GM18508 (cell line): ENCODE results near the gene CTBS.
A peak's percentile ranks its signal among the peaks of the same experiment; 100 is the strongest.
"Not testable (repeated sequence)": the region's sequence is repeated elsewhere in the genome, so short reads cannot be mapped to it uniquely, and the experiment has no call there.

Source experiments
- ATAC-seq: cut with Tn5 transposase; IDR thresholded peaks from one replicate; pipeline ENCODE4 v1.9.1; 2021; ENCODE audit warnings: moderate number of reproducible peaks; ENCODE audit not compliant: insufficient read depth, unreplicated experiment

CTBS gene, protein sequence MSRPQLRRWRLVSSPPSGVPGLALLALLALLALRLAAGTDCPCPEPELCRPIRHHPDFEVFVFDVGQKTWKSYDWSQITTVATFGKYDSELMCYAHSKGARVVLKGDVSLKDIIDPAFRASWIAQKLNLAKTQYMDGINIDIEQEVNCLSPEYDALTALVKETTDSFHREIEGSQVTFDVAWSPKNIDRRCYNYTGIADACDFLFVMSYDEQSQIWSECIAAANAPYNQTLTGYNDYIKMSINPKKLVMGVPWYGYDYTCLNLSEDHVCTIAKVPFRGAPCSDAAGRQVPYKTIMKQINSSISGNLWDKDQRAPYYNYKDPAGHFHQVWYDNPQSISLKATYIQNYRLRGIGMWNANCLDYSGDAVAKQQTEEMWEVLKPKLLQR

DNA sequence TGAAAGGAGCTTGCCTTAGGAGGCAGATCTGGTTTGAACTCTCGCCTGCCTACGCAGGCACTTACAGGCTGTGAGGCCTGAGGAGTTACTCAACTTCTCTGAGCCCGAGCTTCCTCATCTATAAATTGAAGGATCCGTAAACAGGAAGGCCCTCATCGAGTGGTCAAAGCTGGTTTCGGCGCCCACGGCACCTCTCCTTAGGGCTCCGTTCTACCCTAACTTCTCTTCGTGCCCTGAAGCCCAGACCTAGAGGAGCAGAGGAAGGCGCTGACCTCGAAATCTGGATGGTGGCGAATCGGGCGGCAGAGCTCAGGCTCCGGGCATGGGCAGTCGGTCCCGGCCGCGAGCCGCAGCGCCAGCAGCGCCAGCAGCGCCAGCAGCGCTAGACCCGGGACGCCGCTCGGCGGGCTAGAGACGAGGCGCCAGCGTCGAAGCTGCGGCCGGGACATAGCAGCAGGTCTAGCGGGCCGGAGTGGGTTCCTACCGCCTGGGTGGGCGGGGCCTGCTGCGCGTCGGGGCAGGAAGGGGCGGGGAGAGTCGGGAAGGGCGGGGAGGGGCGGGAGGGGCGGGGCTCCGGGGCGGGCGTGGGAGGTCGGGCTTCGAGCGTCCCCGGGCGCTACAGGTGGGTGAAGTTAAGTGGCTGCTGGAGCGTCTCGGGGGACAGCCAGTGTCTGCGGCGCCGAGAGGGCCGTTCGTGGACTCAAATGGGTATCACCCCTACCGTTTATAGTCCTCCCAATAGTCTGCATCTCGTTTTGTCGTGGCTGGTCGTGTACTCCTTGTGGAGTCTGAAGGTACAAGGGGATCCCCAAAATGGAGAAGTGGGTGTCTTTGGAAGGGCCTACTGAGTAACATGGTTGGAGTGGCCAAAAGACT is at the start of gene CTBS:
Gene CTBS (minus strand): TSS at position 474 of the 876 bp plus-strand sequence. CDS start 25 bp downstream, at position 449.
- peak; percentile 49 for ATAC-seq

DNA sequence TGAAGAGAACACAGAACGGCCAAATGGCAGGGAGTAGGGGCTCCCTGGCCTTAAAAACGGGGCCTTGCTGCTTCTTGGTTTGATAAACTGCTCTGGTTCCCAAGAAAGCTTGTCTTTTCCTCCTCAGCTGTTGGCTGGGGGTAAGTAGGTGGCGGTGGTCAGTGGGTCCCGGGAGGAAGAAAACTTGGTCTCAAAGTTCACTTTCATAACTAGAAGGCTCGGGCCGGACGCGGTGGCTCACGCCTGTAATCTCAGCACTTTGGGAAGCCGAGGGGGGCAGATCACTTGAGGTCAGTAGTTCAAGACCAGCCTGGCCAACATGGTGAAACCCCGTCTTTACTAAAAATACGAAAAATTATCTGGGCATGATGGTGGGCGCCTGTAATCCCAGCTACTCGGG is 47.3 kb upstream of the CTBS start:
- ATAC-seq = no peak

DNA sequence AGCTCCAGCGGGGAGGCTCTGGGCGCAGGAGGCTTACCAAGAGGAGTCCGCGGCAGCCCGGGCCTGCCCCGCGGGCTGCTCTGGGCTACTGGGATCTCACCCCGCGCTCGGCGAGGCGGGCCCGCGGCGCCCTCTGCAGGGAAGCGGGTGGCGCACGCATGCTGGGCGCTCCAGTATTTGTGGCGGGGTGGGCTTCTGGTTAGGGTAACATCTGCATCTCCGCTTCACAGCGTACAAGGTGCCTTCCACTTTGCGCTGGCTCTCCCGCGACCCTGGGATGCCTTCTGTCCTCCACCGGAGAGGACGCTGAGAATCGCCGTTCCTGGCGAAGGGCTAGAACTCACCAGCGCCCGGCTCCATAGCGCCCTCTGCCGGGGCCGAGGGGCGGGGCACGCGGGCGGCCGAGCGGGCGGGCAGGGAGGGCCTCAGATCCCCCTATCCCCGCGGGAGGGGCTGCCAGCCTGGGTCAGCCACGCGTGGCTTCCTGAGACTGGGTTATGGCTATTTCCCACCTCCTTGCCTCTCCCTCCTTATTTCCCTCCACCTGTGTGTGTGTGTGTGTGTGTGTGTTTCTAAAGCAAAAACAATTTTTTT is 46.6 kb upstream of the CTBS start:
- ATAC-seq = peak; percentile 92

DNA sequence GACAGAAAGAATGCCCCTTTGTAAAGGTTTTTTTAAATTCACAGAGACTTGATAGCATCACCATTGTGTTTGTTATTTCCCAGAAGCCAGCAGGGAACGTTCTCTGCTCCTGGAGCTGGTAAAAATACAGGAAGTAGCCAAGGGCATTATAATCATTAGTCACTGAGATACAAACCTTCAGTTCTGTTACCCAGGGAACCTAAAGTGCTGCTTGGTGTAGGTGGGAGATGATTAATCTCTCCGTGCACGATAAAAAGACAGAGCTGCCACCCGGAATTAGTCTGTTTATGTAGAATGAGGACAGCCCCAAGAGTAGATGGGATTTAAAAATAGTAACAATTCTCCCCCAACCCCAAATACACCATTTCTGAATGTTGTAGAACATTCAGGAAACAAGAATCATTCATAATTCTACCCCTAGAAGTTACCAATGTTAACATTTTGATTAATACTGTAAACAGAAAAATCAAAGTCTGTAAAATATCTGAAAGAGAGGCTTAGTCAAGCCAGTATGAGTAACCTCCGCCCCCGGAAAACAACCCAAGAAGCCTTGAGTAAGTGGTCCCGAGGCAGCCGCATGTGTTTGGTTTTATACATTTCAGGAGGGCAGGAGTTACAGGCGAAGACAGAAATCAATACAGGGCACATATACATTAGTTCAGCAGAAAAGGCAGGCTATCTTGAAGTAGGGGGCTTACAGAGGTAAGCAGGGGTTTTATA is 45.3 kb upstream of the CTBS start:
- no peak for ATAC-seq

DNA sequence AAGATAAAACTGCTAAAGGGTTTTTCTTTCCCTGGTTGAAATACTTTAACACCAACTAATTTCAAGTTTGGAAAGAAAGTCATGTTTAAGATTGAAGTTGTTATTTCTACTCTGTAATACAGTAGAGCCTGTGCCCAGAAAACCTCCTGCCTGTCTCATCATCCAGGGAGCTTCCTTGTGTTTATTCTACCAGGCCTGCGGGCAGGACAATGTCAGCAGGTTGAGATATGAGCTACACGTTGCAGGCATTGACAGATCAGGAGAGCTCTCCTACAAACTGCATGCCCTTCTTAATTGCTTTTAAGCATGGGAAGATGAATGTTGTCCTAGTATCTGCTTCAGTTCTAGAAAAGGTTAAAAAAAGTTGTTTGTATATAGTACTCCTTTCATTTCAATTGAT is 43.1 kb upstream of the CTBS start:
- ATAC-seq = no peak

DNA sequence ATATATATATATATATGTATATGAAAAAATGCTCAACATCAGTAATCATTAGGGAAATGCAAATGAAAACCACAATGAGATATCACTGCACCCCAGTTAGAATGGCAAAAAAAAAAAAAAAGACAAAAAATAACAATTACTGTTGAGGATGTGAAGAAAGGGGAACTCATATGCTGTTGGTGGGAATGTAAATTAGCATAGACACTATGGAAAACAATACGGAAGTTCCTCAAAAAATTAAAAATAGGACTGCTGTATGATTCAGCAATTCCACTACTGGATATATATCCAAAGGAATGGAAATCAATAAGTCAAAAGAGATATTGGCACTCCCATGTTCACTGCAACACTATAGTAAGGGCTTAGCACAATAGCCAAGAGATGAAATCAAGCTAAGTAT is 41.5 kb upstream of the CTBS start:
- ATAC-seq = no peak

DNA sequence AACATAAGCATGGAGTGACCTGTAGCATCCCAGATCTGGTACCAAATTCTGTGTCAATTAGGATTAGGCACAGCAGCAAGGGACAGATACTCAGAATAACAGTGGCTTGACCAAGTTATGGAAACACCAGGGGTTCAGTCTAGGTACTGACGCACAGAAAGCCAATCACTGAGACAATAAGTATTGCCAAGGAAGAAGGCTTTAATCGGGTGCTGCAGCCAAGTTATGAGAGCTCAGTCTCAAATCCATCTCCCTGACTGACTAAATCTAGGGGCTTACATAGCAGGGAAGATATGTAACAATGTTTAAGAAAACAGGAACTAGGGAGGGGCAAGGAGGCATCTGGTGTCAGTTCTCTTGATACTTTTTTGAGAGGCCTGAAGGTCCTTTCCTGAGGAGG is 39.6 kb upstream of the CTBS start:
- no peak for ATAC-seq

DNA sequence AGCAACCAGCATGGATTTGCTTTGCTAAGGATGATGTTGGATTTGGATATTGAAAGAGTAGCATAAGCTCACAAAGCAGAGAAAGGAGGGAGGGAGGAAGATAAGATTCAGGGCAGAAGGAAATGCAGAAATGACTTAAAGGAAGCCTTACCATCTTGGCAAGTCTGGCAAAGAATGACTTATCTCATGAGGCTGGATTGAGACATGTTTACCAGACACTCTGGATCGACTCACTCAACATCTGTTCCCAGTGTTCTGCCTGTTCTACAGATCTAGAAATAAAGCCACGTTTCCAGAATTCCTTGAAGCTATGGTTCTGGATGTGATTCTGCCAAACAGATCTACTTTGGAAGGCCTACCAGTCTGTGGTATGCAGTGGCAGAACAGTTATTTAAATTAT is 38.8 kb upstream of the CTBS start:
- ATAC-seq = no peak

DNA sequence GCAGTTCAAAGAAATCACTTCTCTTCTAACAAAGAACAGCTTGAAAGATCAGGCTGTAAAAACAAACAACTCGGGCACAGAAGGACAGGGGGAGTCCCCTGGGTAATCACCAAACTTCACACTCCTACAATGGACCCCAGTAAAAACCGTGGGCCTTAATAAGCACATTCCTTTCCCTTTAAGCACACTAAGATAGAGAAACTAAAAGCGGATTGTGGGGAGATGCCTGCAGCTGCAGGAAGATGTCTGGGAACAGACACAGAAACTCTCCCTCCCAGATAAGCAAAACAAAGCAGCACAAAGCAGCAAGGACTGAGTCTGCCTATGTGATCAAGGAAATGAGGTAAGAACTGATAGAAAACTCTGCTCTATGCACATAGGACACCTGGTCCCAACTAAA is 37.6 kb upstream of the CTBS start:
- ATAC-seq = no peak

DNA sequence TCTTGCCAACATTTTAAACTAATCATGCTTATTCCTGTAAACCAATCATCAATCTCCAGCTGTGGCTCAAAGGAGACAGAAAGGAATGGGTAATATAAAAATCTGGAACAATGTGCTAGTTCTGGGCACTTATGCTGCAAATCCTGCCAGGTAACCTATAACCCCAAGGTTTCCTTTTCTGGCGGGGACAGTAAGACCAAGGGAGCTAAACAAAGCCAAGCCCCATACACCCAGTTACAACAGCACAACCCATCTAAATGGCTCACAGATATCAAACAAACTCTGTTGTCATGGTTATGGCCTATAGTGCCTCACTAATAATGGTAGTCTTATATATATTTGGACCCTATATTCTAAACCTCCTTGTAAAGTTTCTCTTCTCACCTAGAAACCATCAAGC is 36.9 kb upstream of the CTBS start:
- no peak for ATAC-seq

DNA sequence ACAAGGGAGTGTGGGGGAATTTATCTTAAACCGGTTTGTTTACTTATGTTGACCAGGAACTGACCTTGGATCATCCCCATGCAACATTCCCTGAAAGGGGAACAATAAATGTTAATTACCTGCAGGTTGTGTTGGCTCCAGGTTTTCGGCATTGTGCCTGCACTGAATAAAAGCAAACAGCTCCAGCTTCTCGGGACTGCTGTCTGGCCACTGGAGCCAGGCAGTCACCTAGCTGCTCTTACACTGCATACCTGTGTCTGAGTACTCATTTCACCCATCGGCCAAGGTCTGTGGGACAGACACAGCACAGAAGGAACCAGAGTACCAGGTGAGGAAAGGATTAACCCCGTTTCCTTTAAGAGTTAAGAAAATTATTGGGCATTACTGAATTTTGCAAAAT is 32.7 kb upstream of the CTBS start:
- no peak for ATAC-seq

DNA sequence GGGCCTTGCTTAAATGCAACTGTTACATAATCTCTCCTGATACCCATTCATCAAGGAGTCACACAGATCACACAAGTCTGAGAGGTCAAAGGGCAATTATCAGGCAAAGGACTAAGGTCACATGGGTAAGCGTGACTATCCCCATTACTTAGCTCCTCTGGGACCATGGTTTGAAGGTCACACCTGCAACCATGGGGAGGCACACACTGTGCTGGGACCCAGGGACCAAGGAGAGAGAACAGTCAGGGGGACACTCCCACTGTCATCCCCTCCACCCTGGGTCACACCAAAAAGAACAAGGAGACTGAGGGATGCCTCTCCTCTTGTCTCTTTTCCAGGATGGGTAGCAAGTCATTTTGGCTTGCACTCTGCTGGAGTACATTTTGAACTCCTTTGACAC is 30.9 kb upstream of the CTBS start:
- no peak for ATAC-seq

DNA sequence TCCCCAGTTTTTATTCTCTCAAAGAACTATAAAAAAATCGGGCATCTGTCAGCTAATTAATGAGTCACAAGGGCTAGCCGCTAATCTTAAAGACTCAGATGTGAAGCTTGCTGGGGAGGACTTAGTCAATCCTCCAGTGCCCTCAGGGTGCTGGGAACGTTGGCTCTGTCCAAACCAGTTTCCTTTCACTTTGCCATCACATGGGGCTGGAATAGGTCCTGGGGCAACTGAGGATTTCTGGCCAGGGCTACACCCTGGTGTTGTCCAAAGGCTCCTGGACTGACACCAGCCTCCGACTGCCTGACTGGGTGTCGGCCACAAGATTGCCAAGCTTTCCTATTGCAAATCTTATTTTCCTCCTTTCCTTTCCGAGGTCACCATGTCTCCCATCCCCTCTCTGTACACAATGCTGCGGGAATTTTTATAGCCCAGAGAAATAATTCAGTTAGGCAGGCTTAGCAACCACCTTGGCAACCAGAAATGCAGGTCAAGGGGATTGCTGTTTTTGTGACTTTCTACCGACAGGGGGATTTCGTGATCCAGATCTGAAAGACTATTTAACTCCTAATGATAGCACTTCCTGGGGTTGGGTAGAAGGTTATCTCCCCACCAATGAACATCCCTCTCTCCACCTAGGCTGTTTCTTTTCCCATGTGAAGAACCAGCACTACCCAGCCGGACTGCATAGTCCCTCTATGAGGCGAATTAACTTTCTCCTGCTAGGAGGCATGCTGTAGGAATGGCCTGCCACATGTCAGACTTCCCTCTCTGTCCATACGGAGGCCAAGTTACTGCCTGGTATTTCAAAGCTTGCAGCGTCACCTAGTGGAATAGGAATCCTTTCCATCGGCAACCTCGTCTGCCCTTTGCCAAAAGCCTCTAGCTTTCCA is 29.9 kb upstream of the CTBS start:
- no peak for ATAC-seq

DNA sequence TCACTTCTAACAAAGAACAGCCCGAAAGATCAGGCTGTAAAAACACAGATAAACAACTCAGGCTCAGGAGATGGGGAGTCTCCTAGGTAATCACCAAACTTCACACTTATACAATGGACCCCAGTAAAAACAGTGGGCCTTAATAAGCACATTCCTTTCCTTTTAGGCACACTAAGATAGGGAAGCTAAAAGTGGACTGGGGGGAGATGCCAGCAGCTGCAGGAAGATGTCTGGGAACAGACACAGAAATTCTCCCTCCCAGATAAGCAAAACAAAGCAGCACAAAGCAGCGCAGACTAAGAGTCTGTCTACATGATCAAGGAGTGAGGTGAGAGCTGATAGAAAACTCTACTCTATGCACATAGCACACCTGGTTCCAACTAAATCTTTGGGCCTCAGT is 29.0 kb upstream of the CTBS start:
- no peak for ATAC-seq

DNA sequence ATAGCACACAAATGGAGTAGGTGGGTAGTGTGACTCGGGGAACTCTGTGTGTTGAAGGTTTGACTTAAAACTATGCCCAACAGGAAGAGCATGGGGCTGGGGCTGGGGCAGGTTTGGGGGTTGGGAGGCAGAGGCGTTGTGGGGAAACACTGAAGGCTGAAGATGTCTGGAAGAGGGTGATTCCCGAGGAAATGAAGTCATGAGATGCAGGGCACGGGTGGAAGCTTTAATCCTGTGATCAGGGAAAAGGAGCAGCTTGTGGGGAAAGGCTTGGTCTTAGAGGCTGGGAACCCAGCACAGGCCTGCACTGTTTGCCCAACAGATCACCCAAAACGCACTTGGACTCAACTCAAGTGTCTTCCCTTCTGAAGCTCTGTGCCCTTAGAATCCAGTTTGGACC is 26.6 kb upstream of the CTBS start:
- no peak for ATAC-seq

DNA sequence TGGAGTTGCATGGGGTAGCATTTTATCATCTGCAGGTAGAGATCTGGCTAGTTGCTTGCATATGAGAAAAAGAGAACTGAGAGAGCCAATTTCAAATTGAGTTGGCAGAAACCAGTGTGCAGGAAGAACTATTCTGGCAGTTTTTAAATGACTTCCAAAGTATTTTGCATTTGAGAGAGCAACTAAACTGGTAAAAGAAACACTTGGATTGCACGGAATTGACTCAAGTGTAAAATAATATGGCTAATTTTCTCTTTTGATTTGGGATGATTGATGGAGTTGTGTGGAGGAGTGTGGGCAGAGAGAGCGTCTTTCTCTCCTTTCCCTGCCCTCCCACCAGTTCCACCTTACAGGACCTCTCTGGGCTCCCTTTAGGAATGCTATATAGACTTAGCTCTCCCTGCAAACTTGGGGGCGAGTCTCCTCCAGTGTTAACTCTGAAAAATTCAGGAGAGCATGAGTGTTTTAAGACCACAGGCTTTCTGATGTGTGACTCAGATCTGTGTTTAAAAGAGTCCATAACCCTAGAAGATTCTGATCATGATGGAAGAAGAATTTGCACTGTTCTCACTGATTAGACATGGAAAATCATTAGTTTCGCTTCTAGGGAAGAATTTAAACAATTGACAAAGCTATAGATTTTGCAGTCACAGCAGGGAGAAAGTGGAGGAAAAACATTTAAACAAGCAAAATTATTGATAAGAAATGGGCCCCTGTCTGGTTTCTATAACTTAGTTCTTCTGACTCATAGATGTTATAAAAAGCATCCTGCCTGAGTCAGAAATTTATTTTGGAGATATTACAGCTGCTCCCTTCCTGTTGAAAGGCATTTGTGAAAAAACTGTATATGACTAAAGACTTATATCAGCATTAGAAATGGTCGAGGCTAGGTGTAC is 24.9 kb upstream of the CTBS start:
- ATAC-seq = peak; percentile 64

DNA sequence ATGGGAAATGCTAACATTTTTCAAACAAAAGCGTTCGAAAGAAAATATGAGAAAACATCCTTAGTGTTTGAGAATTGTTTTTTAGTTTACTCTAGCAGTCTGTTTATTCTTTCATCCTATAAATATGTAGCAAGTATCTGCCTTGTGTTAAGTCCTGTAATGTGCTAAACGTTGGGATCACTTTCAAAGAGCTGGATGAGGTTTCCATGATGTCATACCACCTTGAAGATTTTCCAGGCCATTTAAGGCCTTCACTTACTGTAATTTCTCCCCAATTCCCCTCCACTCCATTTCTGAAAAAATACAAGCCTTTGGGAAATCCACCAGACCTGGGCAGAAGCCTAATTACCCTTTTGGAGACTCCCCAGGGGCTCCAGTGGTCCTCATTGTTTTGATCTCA is 24.2 kb upstream of the CTBS start:
- ATAC-seq = no peak

DNA sequence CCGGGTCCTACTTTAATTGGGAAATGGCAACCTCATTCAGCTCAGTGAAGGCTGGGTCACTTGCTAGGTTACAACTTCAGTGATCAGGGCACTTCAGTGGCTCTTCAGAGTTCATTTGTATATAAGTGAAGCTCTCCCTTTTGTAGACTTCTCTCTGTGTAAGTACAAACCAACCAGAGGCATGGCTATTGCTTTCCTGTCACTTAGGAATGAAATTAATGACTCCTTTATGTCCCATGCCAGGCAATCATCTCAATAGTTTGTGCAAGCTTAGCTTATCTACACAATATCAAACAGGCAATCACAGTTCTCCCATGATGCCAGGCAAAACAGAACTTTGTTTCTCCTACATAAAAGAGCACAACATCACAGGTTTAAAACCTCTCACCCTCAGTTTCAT is 22.8 kb upstream of the CTBS start:
- no peak for ATAC-seq

DNA sequence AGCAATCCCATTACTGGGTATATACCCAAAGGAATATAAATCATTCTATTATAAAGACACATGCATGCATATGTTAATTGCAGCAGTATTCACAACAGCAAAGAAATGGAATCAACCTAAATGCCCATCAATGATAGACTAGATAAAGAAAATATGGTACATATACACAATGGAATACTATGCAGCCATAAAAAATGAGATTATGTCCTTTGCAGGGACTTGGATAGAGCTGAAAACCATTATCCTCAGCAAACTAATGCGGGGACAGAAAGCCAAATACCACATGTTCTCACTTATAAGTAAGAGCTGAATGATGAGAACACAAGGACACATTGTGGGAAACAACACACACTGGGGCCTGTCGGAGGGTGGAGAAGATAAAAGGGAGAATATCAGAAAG is 20.7 kb upstream of the CTBS start:
- not testable (repeated sequence) for ATAC-seq
